GM12874 (cell line): ENCODE results near the gene KLHL3.

Experiments used
- CTCF ChIP-seq: IDR thresholded peaks from 2 replicates; pipeline ENCODE4 v1.5.1; 2011; ENCODE audit warnings: low read depth, mild to moderate bottlenecking, control low read depth, low read length, moderate library complexity; ENCODE audit not compliant: insufficient read depth

The KLHL3 gene

GRCh38 chr5:137735555-137736284, at the start of gene KLHL3:
TSS of gene KLHL3 (minus strand) at chr5:137736089. CDS start at chr5:137735646, 443 bp downstream.
- 0 out of 2 replicates have a peak, but pooled peaks have one; percentile 1 for TF ChIP-seq CTCF

- no peak for TF ChIP-seq CTCF
Measured at GRCh38 chr5:137782984-137783536, 47.2 kb upstream of the KLHL3 start.

- TF ChIP-seq CTCF = no peak
Measured at GRCh38 chr5:137782055-137782454, 46.2 kb upstream of the KLHL3 start.

GRCh38 chr5:137778772-137779564, 43.1 kb upstream of the KLHL3 start:
- TF ChIP-seq CTCF = peak; percentile 35; the same call in 1 of the 2 replicates

- no peak for TF ChIP-seq CTCF
Measured at GRCh38 chr5:137761566-137761965, 25.7 kb upstream of the KLHL3 start.

GRCh38 chr5:137760719-137761516, 25.0 kb upstream of the KLHL3 start:
- no peak for TF ChIP-seq CTCF
